HEK293 (cell line): ENCODE results near the gene OR2AE1.

Experiments
- CTCF ChIA-PET: fragments of 350-600 bp; formaldehyde crosslinking; extraction: SDS; loops from one replicate; lab custom pipeline; 2021; ENCODE audit warnings: antibody characterized with exemption; lab: Yijun Ruan, JAX
- POLR2A ChIA-PET: fragments of 300-600 bp; formaldehyde crosslinking; extraction: SDS; loops from one replicate; lab custom pipeline; 2020; ENCODE audit warnings: antibody characterized with exemption, inconsistent platforms; lab: Yijun Ruan, JAX
- H3K27ac ChIP-seq: fragments of 200-500 bp; sonication (Bioruptor generic); 2 replicates; pipeline ENCODE4 v1.5.1; 2014; ENCODE audit warnings: low read depth, low read length, control low read depth, inconsistent platforms; ENCODE audit errors: extremely low read depth
- H3K36me3 ChIP-seq, 2 experiments: fragments of 200-500 bp in 1 of 2; sonication (Bioruptor generic) in 1 of 2; 1 replicate in 1 of 2; 2 replicates in 1 of 2; pipeline ENCODE4 v1.5.1; 2014 to 2017; ENCODE audit warnings: inconsistent platforms in 2 of 2, low read length in 2 of 2; ENCODE audit not compliant: control insufficient read depth in 2 of 2, insufficient read depth in 1 of 2
- H3K4me1 ChIP-seq: fragments of 200-500 bp; sonication (Bioruptor generic); 2 replicates; pipeline ENCODE4 v1.5.1; 2014; ENCODE audit warnings: mild to moderate bottlenecking, low read length, inconsistent platforms; ENCODE audit not compliant: control insufficient read depth, insufficient read depth
- H3K4me3 ChIP-seq: 2 replicates; pipeline ENCODE4 v1.5.1; 2011; ENCODE audit warnings: low read depth, mild to moderate bottlenecking, control low read depth, low read length, moderate library complexity
- H3K9me3 ChIP-seq: fragments of 200-500 bp; sonication (Bioruptor generic); 2 replicates; pipeline ENCODE4 v1.5.1; 2014; ENCODE audit warnings: low read depth, low read length, inconsistent platforms; ENCODE audit not compliant: control insufficient read depth, insufficient read depth
- AEBP2 ChIP-seq: fragments of 450-650 bp; formaldehyde crosslinking; IDR thresholded peaks from 2 replicates; pipeline ENCODE4 v1.5.1; 2016; ENCODE audit warnings: missing biosample characterization, missing genetic modification characterization, borderline replicate concordance
- SALL2 ChIP-seq: fragments of 450-650 bp; formaldehyde crosslinking; IDR thresholded peaks from 2 replicates; pipeline ENCODE4 v1.5.0; 2017; ENCODE audit warnings: missing biosample characterization, mild to moderate bottlenecking, missing genetic modification characterization, borderline replicate concordance
- SCRT1 ChIP-seq: fragments of 450-650 bp; formaldehyde crosslinking; IDR thresholded peaks from 2 replicates; pipeline ENCODE4 v1.5.1; 2016; ENCODE audit warnings: missing biosample characterization, missing genetic modification characterization, borderline replicate concordance
- SETDB1 ChIP-seq: IDR thresholded peaks from one replicate; pipeline ENCODE4 v1.6.1; 2017; ENCODE audit warnings: mild to moderate bottlenecking, low read length, moderate library complexity, mixed read lengths; ENCODE audit not compliant: insufficient read length
- YY1 ChIP-seq: fragments of 450-650 bp; formaldehyde crosslinking; IDR thresholded peaks from 2 replicates; pipeline ENCODE4 v1.5.1; 2018; ENCODE audit warnings: missing biosample characterization, missing genetic modification characterization
- ZBTB8A ChIP-seq: fragments of 450-650 bp; formaldehyde crosslinking; IDR thresholded peaks from 2 replicates; pipeline ENCODE4 v1.5.1; 2016; ENCODE audit warnings: missing biosample characterization, missing genetic modification characterization
- ZFP37 ChIP-seq: fragments of 450-650 bp; formaldehyde crosslinking; IDR thresholded peaks from 2 replicates; pipeline ENCODE4 v1.5.1; 2016; ENCODE audit warnings: missing biosample characterization, missing genetic modification characterization
- ZIC2 ChIP-seq: fragments of 450-650 bp; formaldehyde crosslinking; IDR thresholded peaks from 2 replicates; pipeline ENCODE4 v1.5.1; 2016; ENCODE audit warnings: missing biosample characterization, missing genetic modification characterization
- ZNF114 ChIP-seq: fragments of 450-650 bp; formaldehyde crosslinking; IDR thresholded peaks from 2 replicates; pipeline ENCODE4 v1.5.0; 2017; ENCODE audit warnings: missing biosample characterization, missing genetic modification characterization
- ZNF138 ChIP-seq: fragments of 450-650 bp; formaldehyde crosslinking; IDR thresholded peaks from 2 replicates; pipeline ENCODE4 v1.5.1; 2016; ENCODE audit warnings: missing biosample characterization, missing genetic modification characterization, borderline replicate concordance
- ZNF175 ChIP-seq: fragments of 450-650 bp; formaldehyde crosslinking; IDR thresholded peaks from 2 replicates; pipeline ENCODE4 v1.5.1; 2016; ENCODE audit warnings: missing biosample characterization, missing genetic modification characterization
- ZNF214 ChIP-seq: fragments of 450-650 bp; formaldehyde crosslinking; IDR thresholded peaks from 2 replicates; pipeline ENCODE4 v1.5.1; 2017; ENCODE audit warnings: missing biosample characterization, mild to moderate bottlenecking, missing genetic modification characterization, borderline replicate concordance
- ZNF341 ChIP-seq: fragments of 450-650 bp; formaldehyde crosslinking; IDR thresholded peaks from 2 replicates; pipeline ENCODE4; 2016; ENCODE audit warnings: low read depth, missing biosample characterization, missing genetic modification characterization
- ZNF350 ChIP-seq: fragments of 450-650 bp; formaldehyde crosslinking; IDR thresholded peaks from 2 replicates; pipeline ENCODE4 v1.5.0; 2017; ENCODE audit warnings: missing biosample characterization, mild to moderate bottlenecking, missing genetic modification characterization
- ZNF513 ChIP-seq: fragments of 450-650 bp; IDR thresholded peaks from 2 replicates; pipeline ENCODE4 v1.5.1; 2018; ENCODE audit warnings: missing biosample characterization, missing genetic modification characterization
- ZNF561 ChIP-seq: fragments of 450-650 bp; IDR thresholded peaks from 2 replicates; pipeline ENCODE4 v1.5.1; 2018; ENCODE audit warnings: missing biosample characterization, missing genetic modification characterization, borderline replicate concordance
- ZNF623 ChIP-seq: fragments of 450-650 bp; formaldehyde crosslinking; IDR thresholded peaks from 2 replicates; pipeline ENCODE4 v1.5.1; 2016; ENCODE audit warnings: missing biosample characterization, missing genetic modification characterization
- ZNF777 ChIP-seq: fragments of 450-650 bp; formaldehyde crosslinking; IDR thresholded peaks from 2 replicates; pipeline ENCODE4 v1.5.1; 2017; ENCODE audit warnings: missing biosample characterization, missing genetic modification characterization, borderline replicate concordance
- ZNF791 ChIP-seq: fragments of 450-650 bp; formaldehyde crosslinking; IDR thresholded peaks from 2 replicates; pipeline ENCODE4 v1.5.1; 2016; ENCODE audit warnings: missing biosample characterization, missing genetic modification characterization
- ZNF830 ChIP-seq: fragments of 450-650 bp; IDR thresholded peaks from 2 replicates; pipeline ENCODE4 v1.5.0; 2018; ENCODE audit warnings: missing biosample characterization, missing genetic modification characterization, low read depth, mild to moderate bottlenecking, moderate library complexity
- ZSCAN23 ChIP-seq: fragments of 450-650 bp; formaldehyde crosslinking; IDR thresholded peaks from 2 replicates; pipeline ENCODE4 v1.5.1; 2016; ENCODE audit warnings: missing biosample characterization, missing genetic modification characterization
- ZXDB ChIP-seq: fragments of 450-650 bp; formaldehyde crosslinking; IDR thresholded peaks from 2 replicates; pipeline ENCODE4 v1.5.1; 2016; ENCODE audit warnings: missing biosample characterization, missing genetic modification characterization

Gene OR2AE1

GRCh38 chr7:99898836-99899235, 22.0 kb upstream of the OR2AE1 start:
- Histone ChIP-seq H3K9me3 (no peaks in the 10 kb centered on the region), H3K4me1 (no peaks in the 10 kb centered on the region), H3K4me3 (no peak overlapping the region), H3K27ac (no peak overlapping the region), H3K36me3 (peaks cover 17 to 26% of the 10 kb centered on the region in 2 experiments)
- ChIA-PET POLR2A (no interaction called here), CTCF (interaction anchor here (1.1 kb wide), 1 partner anchor 15 kb away, joined by 3 read pairs; no protein-coding TSS in a partner anchor)
- TF ChIP-seq ZNF341 (no peak), ZSCAN23 (no peak), SETDB1 (no peak), ZNF791 (no peak), AEBP2 (no peak), ZNF513 (tag by site-specific recombination) (no peak), ZNF830 (tag by site-specific recombination) (no peak), ZNF214 (tag by site-specific recombination) (no peak), ZNF350 (tag by site-specific recombination) (no peak), ZBTB8A (no peak), ZNF175 (tag by site-specific recombination) (no peak), ZFP37 (tag by site-specific recombination) (no peak), YY1 (tag by site-specific recombination) (no peak), ZNF114 (tag by site-specific recombination) (no peak), ZNF138 (tag by site-specific recombination) (no peak), ZNF777 (no peak)

- no peak overlapping the region for H3K4me3 ChIP-seq
- CTCF ChIA-PET, result interaction anchor here (1.1 kb wide), 1 partner anchor 15 kb away, joined by 3 read pairs; no protein-coding TSS in a partner anchor
- no peaks in the 10 kb centered on the region for H3K9me3 ChIP-seq
- TF ChIP-seq ZIC2 (tag by site-specific recombination), result no peak
- no peak for TF ChIP-seq ZXDB (tag by site-specific recombination)
- TF ChIP-seq ZNF623 (tag by site-specific recombination), result no peak
- no peak for TF ChIP-seq SCRT1 (tag by site-specific recombination)
- no peak for TF ChIP-seq ZNF561
- no peak for TF ChIP-seq ZNF830 (tag by site-specific recombination)
- no peak for TF ChIP-seq SALL2 (tag by site-specific recombination)
- TF ChIP-seq YY1 (tag by site-specific recombination), result no peak
- TF ChIP-seq, all 188 proteins: peak for 0
- POLR2A ChIA-PET, result no interaction called here
- H3K4me1 ChIP-seq, result no peaks in the 10 kb centered on the region
- H3K27ac ChIP-seq, result no peak overlapping the region
- H3K36me3 ChIP-seq, result peaks cover 14 to 18% of the 10 kb centered on the region in 2 experiments
Measured at GRCh38 chr7:99898023-99898357, 21.2 kb upstream of the OR2AE1 start.
